Activated naive CD8-positive, alpha-beta T cell treated with anti-CD3 and anti-CD28 coated beads for 36 hours (primary cell): ENCODE measurements around the gene TAC3. TPM values are rescaled to one million over a fixed set of nuclear protein-coding genes. Genes with fewer than 3 reads are reported as not detected.
"Not testable (repeated sequence)": the region's sequence is repeated elsewhere in the genome, so short reads cannot be mapped to it uniquely, and the experiment has no call there.

Source experiments
- DNase-seq: peaks from one replicate; pipeline ENCODE4 v3.0.0; 2021
- H3K27ac Mint-ChIP-seq: one replicate; pipeline ENCODE4 v1.8.0; 2022; ENCODE audit warnings: mild to moderate bottlenecking, moderate library complexity, mixed read lengths
- H3K27me3 Mint-ChIP-seq: one replicate; pipeline ENCODE4 v1.8.0; 2022; ENCODE audit warnings: mild to moderate bottlenecking, mixed read lengths
- H3K36me3 Mint-ChIP-seq: one replicate; pipeline ENCODE4 v1.8.0; 2021; ENCODE audit warnings: mild to moderate bottlenecking, mixed read lengths
- H3K4me1 Mint-ChIP-seq: one replicate; pipeline ENCODE4 v1.8.0; 2021; ENCODE audit warnings: mixed read lengths
- H3K4me3 Mint-ChIP-seq: one replicate; pipeline ENCODE4 v1.8.0; 2022; ENCODE audit warnings: mild to moderate bottlenecking, moderate library complexity, mixed read lengths
- H3K9me3 Mint-ChIP-seq: one replicate; pipeline ENCODE4 v1.8.0; 2022; ENCODE audit warnings: mixed read lengths
- total RNA-seq, 2 experiments: library from RNA; stranded (reverse); gene quantifications; one replicate each; pipeline ENCODE4 v1.2.3, GENCODE V29; 2021

Gene TAC3
- total RNA-seq, 2 experiments from 2014 or later: 0.31 to 0.32 TPM

GRCh38 chr12:56962247-56962646, 54.1 kb downstream of the TAC3 start:
- not testable (repeated sequence) for H3K4me3 Mint-ChIP-seq, DNase-seq, H3K9me3 Mint-ChIP-seq, H3K27ac Mint-ChIP-seq, H3K36me3 Mint-ChIP-seq, H3K4me1 Mint-ChIP-seq, H3K27me3 Mint-ChIP-seq

Other genes with a start within 250 kb of the TAC3 start
- gene SDR9C7, start 82.1 kb downstream of the TAC3 start, total RNA-seq: not detected
- gene RDH16, start 58.9 kb downstream of the TAC3 start, total RNA-seq: under 1 TPM; 0.10 to 0.12 TPM
- 1 to 10 TPM; 7.0 to 7.2 TPM for gene ZBTB39, start 10.0 kb downstream of the TAC3 start, total RNA-seq
- gene MYO1A, start 33.6 kb upstream of the TAC3 start, total RNA-seq: 1 to 10 TPM; 1.3 to 1.4 TPM
- 10 to 100 TPM; 50.5 to 51.2 TPM for gene NEMP1, start 62.3 kb upstream of the TAC3 start, total RNA-seq
- 10 to 100 TPM; 47.2 to 48.0 TPM for gene NAB2, start 72.6 kb upstream of the TAC3 start, total RNA-seq
- 100 to 1,000 TPM; 256 to 259 TPM for gene STAT6, start 94.8 kb upstream of the TAC3 start, total RNA-seq
- gene LRP1, start 112.0 kb upstream of the TAC3 start, total RNA-seq: 1 to 10 TPM; 1.3 to 2.0 TPM
- gene LRP1-AS, start 131.1 kb upstream of the TAC3 start, total RNA-seq: not detected
- gene NXPH4, start 200.3 kb upstream of the TAC3 start, total RNA-seq: under 1 TPM; 0.19 to 0.26 TPM
- 100 to 1,000 TPM; 517 to 532 TPM for gene SHMT2, start 213.2 kb upstream of the TAC3 start, total RNA-seq
- 1 to 10 TPM; 2.0 to 2.6 TPM for gene STAC3, start 234.7 kb upstream of the TAC3 start, total RNA-seq